ENCODE results near the gene GP1BB. TPM values are rescaled to one million over a fixed set of nuclear protein-coding genes. Genes with fewer than 3 reads are reported as not detected.

The GP1BB gene
- total RNA-seq, 1 donor from 2014 or later: 0.79 TPM

- no peak for DNase-seq (ENCODE audit: low read depth, low spot score)
These were observed 32.5 kb downstream of the GP1BB start for GRCh38 chr22:19755722-19756287.

GRCh38 chr22:19756288-19757128 lies 33.2 kb downstream of the GP1BB start:
- no peak for DNase-seq (ENCODE audit: low read depth, low spot score)

GRCh38 chr22:19757140-19757984 lies 34.0 kb downstream of the GP1BB start:
- no peak for DNase-seq (ENCODE audit: low read depth, low spot score)

- DNase-seq (ENCODE audit: low read depth, low spot score): no peak
These were observed 34.9 kb downstream of the GP1BB start for GRCh38 chr22:19757985-19758895.

- DNase-seq (ENCODE audit: low read depth, low spot score): no peak
These were observed 35.6 kb downstream of the GP1BB start for GRCh38 chr22:19758896-19759426.

GRCh38 chr22:19759427-19760057 lies 36.2 kb downstream of the GP1BB start:
- no peak for DNase-seq (ENCODE audit: low read depth, low spot score)

GRCh38 chr22:19760058-19760950 lies 37.0 kb downstream of the GP1BB start, which contains the start of gene TBX1:
TBX1 (plus strand) TSS chr22:19760778; CDS start chr22:19760844, 66 bp downstream.
- DNase-seq (ENCODE audit: low read depth, low spot score): no peak

- DNase-seq (ENCODE audit: low read depth, low spot score): no peak
These were observed 37.8 kb downstream of the GP1BB start for GRCh38 chr22:19760951-19761724.

GRCh38 chr22:19761725-19762567 lies 38.6 kb downstream of the GP1BB start:
- no peak for DNase-seq (ENCODE audit: low read depth, low spot score)

GRCh38 chr22:19762568-19763457 lies 39.5 kb downstream of the GP1BB start:
- no peak for DNase-seq (ENCODE audit: low read depth, low spot score)

- no peak for DNase-seq (ENCODE audit: low read depth, low spot score)
These were observed 40.3 kb downstream of the GP1BB start for GRCh38 chr22:19763458-19764298.

- DNase-seq (ENCODE audit: low read depth, low spot score): no peak
These were observed 40.9 kb downstream of the GP1BB start for GRCh38 chr22:19764299-19764593.

- no peak for DNase-seq (ENCODE audit: low read depth, low spot score)
These were observed 41.5 kb downstream of the GP1BB start for GRCh38 chr22:19764636-19765476.

- DNase-seq (ENCODE audit: low read depth, low spot score): no peak
These were observed 42.3 kb downstream of the GP1BB start for GRCh38 chr22:19765477-19766239.

Data from pulmonary artery endothelial cell (primary cell).